Measurements from ENCODE around the gene CCDC148.
"Not testable (repeated sequence)": the region's sequence is repeated elsewhere in the genome, so short reads cannot be mapped to it uniquely, and the experiment has no call there.

CCDC148 gene

DNA sequence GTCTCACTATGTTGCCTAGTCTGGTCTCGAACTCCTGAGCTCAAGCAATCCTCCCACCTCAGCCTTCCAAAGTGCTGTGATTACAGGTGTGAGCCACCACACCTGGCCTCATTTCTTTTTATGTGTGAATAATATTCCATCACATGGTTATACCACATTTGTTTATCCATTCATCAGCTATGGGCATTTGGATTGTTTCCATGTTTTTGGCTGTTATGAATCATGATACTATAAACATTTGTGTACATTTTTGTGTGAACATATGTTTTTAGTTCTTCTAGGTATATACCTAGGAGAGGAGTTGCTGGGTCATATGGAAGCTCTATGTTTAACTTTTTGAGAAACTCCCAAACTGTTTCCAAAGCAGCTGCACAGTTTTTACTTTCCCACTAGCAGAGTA, 24.6 kb upstream of the CCDC148 start:
- no peak for DNase-seq

DNA sequence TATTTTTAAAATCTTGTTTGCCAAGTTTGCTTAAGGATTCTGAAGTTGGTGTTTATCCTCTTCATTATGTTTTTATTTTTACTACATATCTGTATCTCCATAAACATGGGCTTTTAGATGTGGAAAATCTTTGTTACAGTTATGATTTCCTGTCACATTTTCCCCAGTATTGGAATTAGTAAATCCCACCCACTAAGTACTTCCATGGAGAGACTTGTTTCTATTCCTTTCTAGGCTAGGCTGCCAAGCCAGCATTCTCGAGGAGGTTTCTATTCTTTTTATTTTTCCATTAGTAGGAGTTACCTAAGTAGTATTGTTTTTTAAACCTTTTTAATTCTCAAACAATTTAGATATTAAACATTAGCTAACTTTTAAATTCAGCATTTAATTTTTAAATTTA, 22.3 kb upstream of the CCDC148 start:
- no peak for DNase-seq

GRCh38 chr2:158478237-158478636, 21.7 kb upstream of the CCDC148 start:
- no peak for DNase-seq

GRCh38 chr2:158477202-158477601, 20.6 kb upstream of the CCDC148 start:
- DNase-seq: no peak

DNA sequence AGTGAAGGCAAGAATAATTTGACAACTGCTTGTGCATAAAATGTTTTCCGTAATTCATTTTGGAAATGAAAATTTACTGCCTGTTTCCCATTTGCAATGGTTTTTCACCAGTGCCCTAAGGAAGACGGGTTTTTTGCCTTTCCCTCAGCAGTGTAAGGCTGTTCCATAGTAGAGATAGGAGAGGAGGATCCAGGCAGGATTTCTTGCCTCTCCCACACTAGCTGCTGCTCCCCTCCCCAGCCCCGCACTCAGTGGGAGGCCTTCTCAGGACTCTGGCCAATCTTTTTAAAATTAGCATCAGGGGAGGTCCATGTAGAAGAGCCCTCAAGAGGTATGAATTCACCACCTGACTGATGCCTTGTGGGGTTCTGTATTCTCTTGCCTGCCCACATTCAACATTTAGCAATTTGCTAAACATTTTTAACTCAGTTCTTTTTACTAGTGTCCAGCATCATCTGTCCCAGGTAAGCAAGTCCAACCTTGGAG, 18.0 kb upstream of the CCDC148 start:
- DNase-seq: not testable (repeated sequence)

DNA sequence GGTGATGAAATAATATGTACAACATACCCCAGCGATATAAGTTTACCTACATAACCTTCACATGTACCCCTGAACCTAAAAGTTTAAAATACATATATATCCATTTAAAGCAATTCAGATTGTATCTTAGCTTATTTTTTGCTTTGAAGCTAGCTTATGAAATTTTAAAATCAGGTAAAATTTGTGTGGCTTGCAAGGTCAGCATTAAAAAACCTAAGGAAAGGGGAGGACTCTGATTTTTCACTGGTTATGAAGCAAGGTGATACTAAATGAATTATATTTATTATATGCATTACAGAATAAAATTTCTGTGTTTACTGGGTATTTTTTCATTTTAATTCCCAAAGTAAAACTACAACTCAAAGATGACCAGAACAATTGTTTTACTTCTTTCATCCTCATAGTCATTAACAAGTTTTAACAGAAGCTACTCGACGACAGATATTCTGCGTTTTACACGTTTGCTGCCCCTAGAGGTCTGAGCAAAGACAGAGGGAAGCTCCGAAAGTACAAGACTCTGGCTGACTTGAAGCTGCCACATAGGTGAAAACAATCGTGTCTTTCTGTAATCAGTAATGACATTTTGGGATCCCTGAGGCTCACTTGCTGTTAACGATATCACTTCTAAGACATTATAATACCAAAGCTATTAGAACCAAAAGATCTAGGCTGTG, 17.3 kb upstream of the CCDC148 start:
- no peak for DNase-seq

DNA sequence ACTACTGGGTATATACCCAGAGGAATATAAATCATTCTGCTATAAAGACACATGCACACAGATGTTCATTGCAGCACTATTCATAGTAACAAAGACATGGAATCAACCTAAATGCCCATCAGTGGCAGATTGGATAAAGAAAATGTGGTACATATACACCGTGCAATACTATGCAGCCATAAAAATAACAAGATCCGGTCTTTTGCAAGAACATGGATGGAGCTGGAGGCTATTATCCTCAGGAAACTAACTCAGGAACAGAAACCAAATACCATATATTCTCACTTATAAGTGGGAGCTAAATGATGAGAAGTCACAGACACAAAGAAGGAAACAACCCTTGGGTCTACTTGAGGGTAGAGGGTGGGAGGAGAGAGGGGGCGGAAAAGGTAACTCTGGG, 16.7 kb upstream of the CCDC148 start:
- DNase-seq: not testable (repeated sequence)

DNA sequence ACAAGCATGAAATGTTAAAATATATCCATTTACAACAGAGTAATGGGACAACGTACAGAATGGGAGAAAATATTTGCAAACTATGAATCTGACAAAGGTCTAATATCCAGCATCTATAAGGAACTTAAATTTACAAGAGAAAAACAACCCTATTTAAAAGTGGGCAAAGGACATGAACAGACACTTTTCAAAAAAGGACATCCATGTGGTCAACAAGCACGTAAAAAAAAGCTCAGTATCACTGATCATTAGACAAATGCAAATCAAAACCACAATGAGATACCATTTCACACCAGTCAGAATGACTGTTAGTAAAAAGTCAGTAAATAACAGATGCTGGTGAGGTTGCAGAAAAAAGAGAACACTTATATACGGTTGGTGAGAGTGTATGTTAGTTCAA, 16.3 kb upstream of the CCDC148 start:
- not testable (repeated sequence) for DNase-seq

GRCh38 chr2:158467248-158467647, 10.7 kb upstream of the CCDC148 start:
- no peak for DNase-seq

- DNase-seq: peak in 1 of 2 experiments; percentile 30
These were observed 8.1 kb upstream of the CCDC148 start for GRCh38 chr2:158464426-158465281.

DNA sequence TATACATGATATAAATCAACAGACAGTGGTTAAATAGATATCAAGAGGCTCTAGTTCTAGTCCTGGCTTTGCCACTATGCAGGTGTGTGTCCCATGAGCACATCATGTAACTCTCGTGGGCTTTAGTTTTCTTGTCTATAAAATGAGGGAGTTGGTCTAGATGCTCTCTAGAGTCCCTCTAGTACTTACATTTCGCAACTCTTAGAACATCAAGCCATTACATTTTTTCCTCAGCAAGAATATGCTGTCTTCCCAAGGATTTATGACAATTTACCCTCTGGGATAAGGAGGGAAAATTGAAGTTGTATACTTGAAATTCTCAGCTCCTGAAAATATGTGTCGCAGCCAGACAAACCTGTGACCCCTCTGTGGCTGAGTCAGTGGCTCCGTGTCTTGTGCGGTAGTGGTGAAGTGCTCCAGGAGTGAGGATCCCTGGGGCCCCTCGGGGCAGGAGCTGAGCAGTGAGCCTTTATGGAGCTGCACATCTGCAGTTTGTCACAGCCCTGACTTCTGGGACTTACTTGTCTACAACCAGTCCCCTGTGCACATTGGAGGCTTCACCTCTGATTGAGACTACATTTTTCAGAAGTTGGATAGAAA, 7.0 kb upstream of the CCDC148 start:
- no peak for DNase-seq

GRCh38 chr2:158460632-158461297, 4.2 kb upstream of the CCDC148 start:
- DNase-seq: peak in 1 of 2 experiments; percentile 12

DNA sequence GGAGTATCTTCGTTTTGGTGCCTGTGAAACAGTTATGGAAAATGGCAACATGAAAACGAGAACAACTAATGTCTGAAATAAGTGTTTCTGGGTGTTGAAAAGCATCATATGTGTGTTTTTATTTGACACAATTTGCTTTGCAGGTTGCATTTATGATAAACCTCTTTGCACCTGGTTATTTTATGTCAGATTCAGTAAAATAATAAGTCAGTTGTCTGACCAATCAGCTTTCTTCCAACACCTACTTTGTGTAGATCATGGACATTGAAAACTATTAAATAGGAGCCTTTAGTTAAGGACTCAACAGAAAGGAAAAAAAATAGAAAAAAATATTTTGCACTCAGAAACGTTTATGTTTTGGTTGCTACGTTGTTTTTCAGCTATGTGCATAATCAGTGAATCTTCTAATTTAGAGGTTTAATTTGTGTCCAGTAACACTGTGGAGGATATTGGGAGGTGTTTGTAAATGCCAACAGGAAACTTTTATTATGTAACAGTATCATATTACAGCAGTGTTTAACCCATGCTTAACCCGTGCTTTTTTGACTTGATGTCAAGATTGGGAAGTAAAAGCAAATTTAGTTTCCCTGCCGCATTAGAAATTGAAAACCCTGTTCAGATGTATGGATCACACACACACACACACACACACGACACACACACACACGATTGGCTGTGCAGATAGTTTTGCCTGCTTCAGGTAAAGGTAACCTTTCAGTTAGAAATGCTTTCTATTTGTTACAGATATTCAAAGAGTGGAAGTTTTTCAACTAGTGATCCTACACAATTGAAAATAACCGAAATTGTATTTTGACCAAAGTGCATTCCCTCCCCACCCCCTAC, 2.8 kb upstream of the CCDC148 start:
- DNase-seq: no peak

DNA sequence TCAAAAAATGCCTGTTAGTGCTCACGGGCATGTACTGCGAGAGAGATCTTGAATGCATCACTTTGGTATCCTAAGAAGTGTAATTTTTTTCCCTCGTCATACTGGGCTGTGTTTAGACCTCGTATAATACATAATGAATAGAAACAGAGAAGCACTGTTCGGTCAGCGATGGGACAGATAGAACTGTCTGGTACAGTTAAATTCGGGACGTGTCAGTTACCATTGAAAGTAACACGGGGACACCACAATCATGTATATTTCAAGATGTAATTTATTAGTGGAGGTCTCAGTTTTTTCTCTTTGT, 2.0 kb upstream of the CCDC148 start:
- DNase-seq: no peak

DNA sequence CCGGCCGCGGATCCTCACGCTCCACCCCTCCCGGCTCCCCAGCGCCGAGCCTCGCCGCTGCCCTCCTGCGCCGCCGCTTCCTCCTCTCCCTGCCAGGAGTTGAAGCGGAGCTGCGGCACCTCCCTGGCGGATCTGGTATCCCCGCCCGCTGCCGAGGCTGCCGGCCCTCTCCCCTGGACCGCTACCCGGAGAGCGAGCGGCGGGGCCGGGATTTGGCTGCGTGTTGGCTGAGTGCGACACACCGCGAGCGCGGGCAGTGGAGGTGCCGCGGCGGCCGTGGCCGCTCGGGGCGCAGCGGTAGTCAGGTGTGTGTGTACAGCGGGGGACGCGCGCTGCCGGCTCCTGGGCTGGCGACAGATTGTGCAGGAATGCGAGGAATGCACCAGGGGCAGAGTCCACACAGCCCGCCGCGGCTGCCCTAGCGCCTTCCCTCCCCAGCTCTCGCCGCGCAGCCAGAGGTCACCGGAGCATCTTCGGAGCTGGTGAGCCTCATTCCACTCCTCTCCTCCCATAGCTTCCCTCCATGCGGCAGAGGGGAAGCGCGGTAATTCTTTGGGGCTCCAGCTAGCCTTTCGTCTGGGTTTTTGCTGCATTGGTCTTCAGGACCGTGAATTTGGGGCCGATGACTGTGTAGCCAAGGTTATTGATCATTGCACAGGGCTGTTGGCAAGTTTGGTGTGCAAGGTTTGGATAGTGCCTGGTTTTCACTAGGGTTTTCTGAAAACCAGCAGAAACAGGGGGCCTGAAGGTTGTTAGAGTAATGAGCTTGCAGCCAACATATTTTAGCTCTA, 1.5 kb upstream of the CCDC148 start:
- peak; percentile 26 to 74 for DNase-seq

- DNase-seq: peak in 1 of 2 experiments; percentile 64
These were observed 706 bp upstream of the CCDC148 start for GRCh38 chr2:158457092-158457825.

- no peak for DNase-seq
These were observed 12.9 kb downstream of the CCDC148 start for GRCh38 chr2:158443606-158444005.

- not testable (repeated sequence) for DNase-seq
These were observed 17.5 kb downstream of the CCDC148 start for GRCh38 chr2:158439062-158439461.

DNA sequence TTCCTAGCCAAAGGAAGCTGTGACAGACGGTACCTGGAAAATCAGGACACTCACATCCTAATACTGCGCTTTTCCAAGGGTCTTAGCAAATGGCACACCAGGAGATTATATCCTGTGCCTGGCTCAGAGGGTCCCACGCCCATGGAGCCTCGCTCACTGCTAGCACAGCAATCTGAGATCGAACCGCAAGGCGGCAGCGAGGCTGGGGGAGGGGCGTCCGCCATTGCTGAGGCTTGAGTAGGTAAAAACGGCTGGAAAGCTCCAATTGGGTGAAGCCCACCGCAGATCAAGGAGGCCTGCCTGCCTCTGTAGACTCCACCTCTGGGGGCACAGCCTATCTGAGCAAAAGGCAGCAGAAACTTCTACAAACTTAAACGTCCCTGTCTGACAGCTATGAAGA, 22.8 kb downstream of the CCDC148 start:
- DNase-seq: not testable (repeated sequence)

GRCh38 chr2:158432117-158432516, 24.4 kb downstream of the CCDC148 start:
- DNase-seq: no peak

DNA sequence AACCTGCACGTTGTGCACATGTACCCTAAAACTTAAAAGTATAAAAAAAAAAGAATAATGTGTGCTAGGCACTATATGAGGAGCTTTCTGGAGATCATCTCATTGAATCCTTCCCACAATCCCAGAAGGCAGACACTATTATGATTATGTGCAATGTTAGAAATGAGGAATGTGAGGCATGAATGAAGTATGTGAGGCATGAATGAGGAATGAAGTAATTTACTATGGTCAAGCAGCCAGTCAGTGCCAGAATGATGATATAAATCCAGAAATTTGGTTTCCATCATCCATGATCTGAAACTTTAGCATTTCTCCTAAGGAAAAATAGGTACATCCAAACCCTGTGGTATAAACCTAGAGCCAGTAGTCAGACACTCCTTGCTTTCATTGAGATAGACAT, 42.0 kb downstream of the CCDC148 start:
- DNase-seq: peak in 1 of 2 experiments; percentile 6
